Colon (tissue), 2 donors: ENCODE results near the gene TVP23A.
"Not testable (repeated sequence)": the region's sequence is repeated elsewhere in the genome, so short reads cannot be mapped to it uniquely, and the experiment has no call there.

Source experiments
- FAIRE-seq: peaks from 2 replicates; lab custom pipeline; 2012; peaks lifted over from hg19 to GRCh38; lab: Jason Lieb, UNC
- donor health status: control.
- donor health status: control.

TVP23A gene

GRCh38 chr16:10791048-10791447 is 27.5 kb downstream of the TVP23A start:
- FAIRE-seq: no peak

DNA sequence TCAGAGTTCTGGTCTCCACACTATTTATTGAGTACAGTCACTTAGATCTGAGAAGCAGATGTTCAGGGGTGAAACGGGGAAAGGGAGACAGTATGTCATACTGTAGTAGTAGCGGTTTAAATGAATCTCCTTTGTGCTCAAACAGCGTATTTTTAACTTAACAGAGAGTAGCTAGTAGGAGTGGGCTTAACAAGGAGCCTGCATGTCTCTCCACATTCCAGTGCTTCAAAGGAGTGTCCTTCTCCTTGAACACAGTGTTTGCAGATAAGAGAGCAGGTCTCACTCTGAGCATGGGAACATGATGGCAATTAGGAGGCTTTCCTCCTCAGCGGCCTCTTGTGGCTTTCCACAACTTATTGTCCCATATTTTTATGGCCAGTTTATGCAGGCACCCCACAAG is 30.0 kb downstream of the TVP23A start:
- FAIRE-seq: not testable (repeated sequence)

DNA sequence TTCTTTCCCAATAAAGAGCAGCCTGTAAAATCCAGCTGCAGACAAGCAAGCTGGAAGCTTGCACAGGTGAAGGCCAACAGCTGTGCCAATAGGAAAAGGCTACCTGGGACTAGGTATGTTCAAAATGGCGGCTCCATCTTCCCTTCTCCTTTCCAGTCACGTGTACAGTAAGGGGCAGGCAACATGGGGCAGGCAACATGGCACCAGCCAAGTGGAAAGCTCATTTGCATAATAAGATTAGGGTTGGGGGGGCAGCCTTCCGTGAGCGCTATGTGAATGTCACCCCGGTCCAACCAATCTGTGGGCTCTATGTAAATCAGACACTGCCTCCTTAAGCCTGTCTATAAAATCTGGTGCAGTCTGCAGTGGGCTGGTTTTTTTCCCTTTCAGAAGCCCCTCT is 31.3 kb downstream of the TVP23A start:
- FAIRE-seq: no peak

DNA sequence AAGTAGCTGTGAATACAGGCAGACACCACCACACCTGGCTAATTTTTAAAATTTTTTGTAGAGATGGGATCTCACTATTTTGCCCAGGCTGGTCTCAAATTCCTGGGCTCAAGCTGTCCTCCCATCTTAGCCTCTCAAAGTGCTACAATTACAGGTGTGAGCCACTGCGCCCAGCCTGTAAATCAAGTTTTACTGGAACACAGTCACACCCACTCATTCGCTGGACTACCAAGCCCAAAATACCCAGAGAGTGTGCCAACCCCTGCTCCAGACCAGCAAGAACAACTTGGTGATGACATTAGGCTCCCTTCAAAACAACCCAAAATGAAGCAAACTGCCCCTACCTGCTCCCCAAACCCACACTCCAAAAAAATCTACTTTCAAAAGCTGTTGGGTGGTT is 36.0 kb downstream of the TVP23A start:
- no peak for FAIRE-seq

DNA sequence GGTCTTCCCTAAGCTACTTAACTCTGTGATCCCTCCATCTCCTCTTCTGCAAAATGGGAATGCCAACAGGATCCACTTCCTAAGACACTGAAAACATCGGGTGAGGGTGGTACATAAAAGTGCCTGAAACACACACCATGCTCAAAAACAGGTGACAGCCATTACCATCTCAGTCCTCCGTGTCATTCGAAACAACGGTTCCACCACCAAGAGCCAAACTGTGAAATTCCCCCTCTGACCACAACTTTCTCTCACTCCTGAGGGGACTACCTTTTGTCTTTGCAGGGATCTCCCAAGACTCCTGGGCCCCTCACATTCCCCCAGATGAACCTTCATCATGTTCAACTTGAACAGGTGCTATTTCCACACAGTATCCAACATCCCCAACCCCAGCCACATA is 38.0 kb downstream of the TVP23A start:
- FAIRE-seq: no peak

DNA sequence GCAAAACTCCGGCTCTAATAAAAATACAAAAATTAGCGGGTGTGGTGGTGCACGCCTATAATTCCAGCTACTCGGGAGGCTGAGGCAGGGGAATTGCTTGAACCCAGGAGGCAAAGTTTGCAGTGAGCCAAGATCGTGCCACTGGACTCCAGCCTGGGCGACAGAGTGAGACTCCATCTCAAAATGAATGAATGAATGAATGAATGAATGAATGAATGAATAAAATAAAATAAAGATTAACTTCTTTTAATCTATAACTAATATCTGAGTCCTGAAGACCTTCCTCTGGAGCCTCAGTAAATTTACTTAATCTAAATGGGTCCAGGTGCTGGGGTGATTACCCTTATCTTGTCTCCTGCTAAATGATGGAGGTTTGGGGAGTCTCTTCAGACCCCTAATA is 38.7 kb downstream of the TVP23A start:
- FAIRE-seq: not testable (repeated sequence)

DNA sequence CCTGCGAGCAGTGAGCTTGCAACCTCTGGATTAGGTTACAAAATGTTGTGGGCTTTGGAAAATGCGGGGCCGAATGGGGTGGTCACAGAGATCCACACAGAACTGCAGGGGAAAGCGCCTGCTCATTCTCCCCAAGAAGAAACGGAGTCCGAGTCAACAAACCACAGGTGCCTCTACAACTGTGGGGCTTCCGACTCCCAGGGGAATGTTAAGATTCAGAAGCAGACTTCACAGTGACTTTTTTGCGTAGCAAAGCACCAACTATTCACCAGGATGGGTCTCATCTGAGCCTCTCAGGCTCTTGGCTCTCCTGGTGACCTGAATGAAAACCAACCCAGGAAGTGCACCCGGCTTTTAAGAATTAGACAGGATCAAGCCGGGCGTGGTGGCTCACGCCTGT is 41.2 kb downstream of the TVP23A start:
- FAIRE-seq: no peak

GRCh38 chr16:10776923-10777322 is 41.7 kb downstream of the TVP23A start:
- FAIRE-seq: not testable (repeated sequence)

DNA sequence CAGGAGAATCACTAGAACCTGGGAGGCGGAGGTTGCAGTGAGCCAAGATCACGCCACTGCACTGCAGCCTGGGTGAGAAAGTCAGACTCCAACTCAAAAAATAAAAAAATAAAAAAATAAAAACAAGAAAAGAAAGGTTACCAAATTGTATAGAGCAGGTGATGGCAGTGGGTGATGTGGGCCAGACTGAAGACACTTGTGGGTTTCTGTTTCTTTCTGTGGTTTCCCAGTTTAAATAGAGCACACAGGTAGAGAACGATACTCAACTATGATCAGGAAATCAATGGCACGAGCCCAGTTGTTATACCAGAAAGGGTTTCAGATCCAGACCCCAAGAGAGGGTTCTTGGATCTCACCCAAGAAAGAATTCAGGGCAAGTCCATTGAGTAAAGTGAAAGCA is 42.3 kb downstream of the TVP23A start:
- FAIRE-seq: no peak

DNA sequence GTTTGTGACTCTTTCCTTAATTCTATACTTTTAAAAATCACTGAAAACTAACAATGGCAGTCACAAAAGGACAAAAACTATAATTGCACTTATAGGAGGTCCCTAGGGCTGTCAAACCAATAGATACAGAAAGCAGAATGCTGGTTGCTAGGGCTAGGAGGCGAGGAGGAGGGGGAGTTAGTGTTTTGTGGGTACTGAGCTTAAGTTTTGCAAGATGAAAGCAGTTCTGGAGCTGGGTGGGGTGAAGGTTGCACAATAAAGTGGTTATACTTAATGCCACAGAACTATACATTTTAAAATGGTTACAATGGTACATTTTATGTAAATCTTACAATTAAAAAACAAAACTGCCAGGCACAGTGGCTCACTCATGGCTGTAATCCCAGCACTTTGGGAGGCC is 47.7 kb downstream of the TVP23A start:
- no peak for FAIRE-seq

DNA sequence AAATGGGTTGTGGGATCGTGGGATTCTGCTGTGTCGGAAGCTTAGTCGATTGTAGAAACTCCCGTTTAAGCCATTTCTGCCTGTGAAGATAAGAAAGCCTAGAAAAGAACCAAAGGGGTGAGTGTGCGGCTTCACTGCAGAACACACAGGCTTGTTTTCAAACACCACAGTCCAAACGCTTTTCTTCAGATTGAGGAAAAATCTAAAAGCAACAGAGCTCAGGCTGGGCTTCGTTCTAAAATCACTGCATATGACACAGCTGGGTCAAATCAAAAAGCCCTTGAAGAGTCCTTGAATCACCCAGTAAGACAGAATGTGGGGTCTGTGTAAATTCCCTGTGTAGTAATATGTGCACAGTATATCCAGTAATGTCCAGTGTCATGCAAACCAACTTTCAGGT is 49.2 kb downstream of the TVP23A start:
- no peak for FAIRE-seq

DNA sequence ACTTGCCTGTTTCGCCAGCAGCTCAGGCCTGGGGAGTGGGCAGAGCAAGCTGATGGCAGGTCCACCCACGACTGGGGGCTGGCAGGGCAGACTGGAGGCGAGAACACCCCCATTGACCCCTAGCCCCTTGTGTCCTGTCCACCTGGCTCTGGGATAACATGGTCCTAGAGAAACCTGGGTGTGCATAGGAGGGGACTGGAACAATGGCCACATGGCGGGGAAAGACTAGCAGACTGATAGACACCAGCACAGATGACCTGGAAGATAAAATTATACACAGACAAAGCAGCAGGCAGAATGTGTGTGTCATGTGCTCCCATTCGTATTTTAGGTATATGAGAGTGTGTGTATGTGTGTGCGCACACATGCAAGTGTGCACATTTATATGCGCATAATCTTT is 51.5 kb downstream of the TVP23A start:
- no peak for FAIRE-seq

DNA sequence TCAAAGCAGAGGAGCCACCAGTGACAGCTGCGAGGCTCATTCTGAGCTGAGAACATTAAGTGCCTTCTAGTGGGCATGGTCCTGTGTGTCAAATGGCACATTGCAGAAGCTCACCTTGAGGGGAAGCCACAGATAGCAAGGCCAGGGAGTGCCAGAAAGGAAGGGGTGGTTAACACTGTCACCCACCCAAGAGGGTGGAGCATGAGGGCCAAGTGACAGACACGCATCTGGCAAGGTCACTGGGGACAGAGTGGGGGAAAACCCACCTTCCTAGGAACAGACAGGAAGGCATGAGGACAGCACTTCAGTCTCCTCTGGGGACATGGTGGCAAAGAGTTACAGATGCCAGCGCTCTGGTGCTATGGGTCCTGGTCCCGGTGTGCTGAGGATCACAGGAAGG is 52.8 kb downstream of the TVP23A start:
- FAIRE-seq: no peak

DNA sequence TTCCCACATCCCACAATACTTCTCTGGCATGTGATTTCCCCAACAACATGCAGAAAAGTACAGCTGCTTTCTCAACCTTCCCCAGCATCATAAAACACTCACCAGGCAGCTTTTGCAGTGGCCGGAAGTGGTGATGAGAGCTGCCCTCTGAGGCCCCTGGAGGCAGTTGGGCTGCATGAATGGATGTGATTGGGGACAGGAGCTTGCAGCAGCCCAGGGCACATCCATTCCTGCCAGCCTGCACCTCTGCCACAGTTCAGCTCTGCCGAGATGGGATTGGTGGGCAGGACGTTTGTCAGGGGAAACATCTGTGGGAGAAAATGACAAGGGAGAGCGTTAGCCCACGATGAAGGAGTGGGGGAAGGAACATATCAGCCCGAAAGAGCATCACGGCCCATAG is 55.1 kb downstream of the TVP23A start:
- FAIRE-seq: no peak

- FAIRE-seq: no peak
These were observed 56.1 kb downstream of the TVP23A start for GRCh38 chr16:10762336-10763016.

DNA sequence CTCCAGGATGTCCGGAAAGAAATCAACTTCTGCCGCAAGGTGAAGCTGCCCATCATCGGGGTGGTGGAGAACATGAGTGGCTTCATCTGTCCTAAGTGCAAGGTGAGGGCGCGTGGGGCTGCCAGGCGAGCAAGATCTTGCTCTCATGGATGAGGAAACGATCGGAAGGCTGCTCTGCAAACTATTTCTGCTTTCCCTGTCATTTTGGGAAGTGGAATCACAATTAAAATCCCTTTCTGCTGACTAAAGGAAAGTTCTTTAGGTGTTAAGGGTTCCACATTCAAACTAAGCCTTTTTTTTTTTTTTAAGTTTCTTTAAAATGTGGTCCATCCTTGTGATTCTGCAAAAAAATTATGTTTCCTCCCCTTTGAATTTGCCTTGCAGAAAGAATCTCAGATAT is 57.2 kb downstream of the TVP23A start:
- FAIRE-seq: no peak

DNA sequence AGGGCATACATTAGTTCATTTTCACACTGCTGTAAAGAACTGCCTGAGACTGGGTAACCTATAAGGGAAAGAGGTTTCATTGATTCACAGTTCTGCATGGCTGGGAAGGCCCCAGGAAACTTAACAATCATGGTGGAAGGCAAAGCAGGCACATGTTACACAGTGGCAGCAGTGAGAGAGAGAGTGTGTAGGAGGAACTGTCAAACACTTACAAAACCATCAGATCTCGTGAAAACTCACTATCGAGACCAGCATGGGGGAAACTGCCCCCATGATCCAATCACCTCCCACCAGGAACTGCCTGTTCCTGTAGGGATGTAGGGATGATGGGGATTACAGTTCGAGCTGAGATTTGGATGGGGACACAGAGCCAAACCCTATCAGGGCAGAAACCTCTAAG is 57.7 kb downstream of the TVP23A start:
- FAIRE-seq: no peak

DNA sequence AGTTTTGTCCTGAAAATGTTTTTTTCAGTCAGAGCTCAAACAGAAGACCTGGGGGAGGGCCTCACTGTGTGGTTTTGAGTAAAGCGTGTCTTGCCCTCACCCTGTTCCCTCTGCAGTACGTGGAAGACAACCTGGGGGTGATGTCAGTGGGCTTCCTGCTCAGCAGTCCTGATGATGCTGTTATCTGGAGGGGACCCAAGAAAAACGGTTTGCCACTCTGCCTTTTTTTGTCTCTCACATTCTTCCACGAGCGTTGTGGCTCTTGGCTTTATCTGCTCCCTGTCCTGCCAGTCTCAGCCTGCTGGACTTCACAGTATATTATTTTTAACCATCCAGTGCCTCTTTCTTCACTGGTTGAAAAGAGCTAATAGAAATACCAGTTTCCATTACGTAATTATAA is 62.0 kb downstream of the TVP23A start:
- FAIRE-seq: no peak

- FAIRE-seq: no peak
These were observed 63.7 kb downstream of the TVP23A start for GRCh38 chr16:10754941-10755340.

- no peak for FAIRE-seq
These were observed 64.9 kb downstream of the TVP23A start for GRCh38 chr16:10753670-10754069.

DNA sequence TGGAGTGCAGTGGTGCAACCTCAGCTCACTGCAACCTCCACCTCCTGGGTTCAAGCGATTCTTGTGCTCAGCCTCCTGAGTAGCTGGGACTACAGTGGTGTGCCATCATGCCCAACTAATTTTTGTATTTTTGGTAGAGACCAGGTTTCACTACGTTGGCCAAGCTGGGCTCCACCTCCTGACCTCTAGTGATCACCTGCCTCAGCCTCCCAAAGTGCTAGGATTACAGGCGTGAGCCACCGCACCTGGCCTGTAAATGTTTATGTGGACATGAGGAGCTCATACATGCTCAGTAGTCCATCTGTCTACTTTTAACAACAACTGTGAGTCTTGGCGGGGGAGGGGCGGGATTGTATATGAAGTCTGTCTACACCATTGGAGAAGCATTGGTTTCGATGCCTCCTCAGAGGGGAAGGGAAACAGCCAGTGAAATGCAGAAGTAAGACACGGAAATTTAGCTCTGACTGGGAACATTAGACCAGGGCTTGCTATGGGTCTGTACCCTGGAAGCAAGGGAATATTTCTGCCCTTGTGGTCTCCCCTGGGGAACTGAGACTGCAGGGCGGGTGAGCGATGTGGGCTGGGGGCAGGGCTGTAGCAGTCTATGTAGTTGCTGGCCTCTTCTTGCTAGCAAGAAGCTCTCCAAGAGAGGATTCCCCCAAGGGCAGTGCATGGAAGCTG is 65.6 kb downstream of the TVP23A start:
- FAIRE-seq: no peak

DNA sequence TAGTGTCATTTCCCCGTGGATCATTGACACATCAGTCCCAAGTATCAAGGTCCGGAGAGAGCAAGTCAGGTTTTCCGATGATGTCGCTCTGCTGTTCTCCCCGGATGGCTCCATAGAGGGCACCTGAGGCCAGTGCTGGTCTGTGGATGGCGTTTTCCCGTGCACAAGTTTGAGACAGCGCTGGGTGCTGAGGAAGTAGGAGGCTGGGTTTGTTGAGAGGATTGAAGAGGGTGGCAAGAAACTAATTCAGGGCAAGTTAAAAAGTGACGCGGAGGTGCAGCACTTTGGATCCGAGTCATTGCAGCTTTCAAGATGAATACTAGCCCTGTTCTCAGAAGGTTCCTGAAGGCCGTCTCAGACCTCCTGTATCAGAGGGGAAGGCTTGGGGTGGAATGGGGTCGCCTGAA is 67.3 kb downstream of the TVP23A start:
- no peak for FAIRE-seq

GRCh38 chr16:10750793-10751192 is 67.8 kb downstream of the TVP23A start:
- FAIRE-seq: no peak

- no peak for FAIRE-seq
These were observed 72.8 kb downstream of the TVP23A start for GRCh38 chr16:10745841-10746240.
